K562 (cell line): ENCODE measurements around the gene FXN.
"Not testable (repeated sequence)": the region's sequence is repeated elsewhere in the genome, so short reads cannot be mapped to it uniquely, and the experiment has no call there.

ENCODE experiments used
- RBBP5 ChIP-seq: fragments of 200-600 bp; sonication (generic); IDR thresholded peaks from 2 replicates; pipeline ENCODE4 v1.6.1; 2012; ENCODE audit warnings: borderline replicate concordance, mild to moderate bottlenecking, low read length, control low read depth, inconsistent platforms; ENCODE audit not compliant: insufficient read depth, poor library complexity, severe bottlenecking
- SREBF1 ChIP-seq: fragments of 150-350 bp; IDR thresholded peaks from 2 replicates; pipeline ENCODE4 v1.6.1; 2014; ENCODE audit warnings: antibody characterized with exemption, low read depth, low read length, borderline replicate concordance
- TCF7 ChIP-seq: sonication (generic); IDR thresholded peaks from 2 replicates; pipeline ENCODE4 v1.6.1; 2016; ENCODE audit warnings: antibody characterized with exemption, borderline replicate concordance

DNA sequence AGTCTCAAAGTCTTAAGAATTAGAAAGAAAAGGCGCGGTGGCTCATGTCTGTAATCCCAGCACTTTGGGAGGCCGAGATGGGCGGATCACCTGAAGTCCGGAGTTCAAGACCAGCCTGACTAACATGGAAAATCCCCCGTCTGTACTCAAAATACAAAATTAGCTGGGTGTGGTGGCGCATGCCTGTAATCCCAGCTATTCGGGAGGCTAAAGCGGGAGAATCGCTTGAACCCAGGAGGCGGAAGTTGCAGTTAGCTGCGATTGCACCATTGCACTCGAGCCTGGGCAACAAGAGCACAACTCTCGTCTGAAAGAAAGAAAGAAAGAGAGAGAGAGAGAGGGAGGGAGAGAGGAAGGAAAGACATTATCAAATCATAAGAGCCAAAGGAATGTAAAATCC lies 73.2 kb downstream of the FXN start:
- not testable (repeated sequence) for TF ChIP-seq SREBF1, RBBP5, TCF7
